Prostate gland (tissue), 2 donors: ENCODE results near the gene MRPS24.

ENCODE experiments used
- POLR2A ChIP-seq: fragments of 450-650 bp; IDR thresholded peaks from one replicate; pipeline ENCODE4 v1.6.1; 2016; ENCODE audit warnings: antibody characterized with exemption, mild to moderate bottlenecking
- POLR2AphosphoS5 ChIP-seq: sonication (generic); formaldehyde crosslinking; IDR thresholded peaks from one replicate; pipeline ENCODE4 v1.6.1; 2017; ENCODE audit warnings: antibody characterized with exemption
- TF ChIP-seq, protein P1 (sequence below), 4 experiments: fragments of 200-600 bp in 2 of 4; fragments of 450-650 bp in 2 of 4; sonication (generic) in 2 of 4; IDR thresholded peaks; 1 replicate in 3 of 4; 2 replicates in 1 of 4; pipeline ENCODE4 v1.5.1; 2016 to 2019; ENCODE audit warnings: antibody characterized with exemption in 4 of 4, mild to moderate bottlenecking in 2 of 4, moderate library complexity in 2 of 4

DNA sequence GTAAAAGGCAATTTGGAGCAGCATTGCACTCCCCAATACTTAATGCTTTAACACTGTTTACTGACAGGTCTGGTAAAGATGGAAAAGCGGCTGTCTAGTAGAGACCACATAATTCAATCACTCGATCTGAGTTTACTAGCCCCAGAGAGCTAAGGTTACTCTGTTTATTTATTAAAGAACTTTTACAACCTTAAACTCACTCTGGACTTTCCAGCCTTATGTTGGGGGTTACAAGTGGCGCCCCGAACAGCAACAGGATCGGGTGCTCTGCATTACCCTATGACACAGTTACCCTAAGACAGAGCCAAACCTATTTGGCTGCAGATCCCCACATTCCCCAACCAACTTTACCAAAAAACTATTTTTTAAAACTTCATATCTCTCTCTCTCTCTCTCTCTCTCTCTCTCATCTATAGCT, 43.9 kb downstream of the MRPS24 start:
- TF ChIP-seq, protein P1, sequence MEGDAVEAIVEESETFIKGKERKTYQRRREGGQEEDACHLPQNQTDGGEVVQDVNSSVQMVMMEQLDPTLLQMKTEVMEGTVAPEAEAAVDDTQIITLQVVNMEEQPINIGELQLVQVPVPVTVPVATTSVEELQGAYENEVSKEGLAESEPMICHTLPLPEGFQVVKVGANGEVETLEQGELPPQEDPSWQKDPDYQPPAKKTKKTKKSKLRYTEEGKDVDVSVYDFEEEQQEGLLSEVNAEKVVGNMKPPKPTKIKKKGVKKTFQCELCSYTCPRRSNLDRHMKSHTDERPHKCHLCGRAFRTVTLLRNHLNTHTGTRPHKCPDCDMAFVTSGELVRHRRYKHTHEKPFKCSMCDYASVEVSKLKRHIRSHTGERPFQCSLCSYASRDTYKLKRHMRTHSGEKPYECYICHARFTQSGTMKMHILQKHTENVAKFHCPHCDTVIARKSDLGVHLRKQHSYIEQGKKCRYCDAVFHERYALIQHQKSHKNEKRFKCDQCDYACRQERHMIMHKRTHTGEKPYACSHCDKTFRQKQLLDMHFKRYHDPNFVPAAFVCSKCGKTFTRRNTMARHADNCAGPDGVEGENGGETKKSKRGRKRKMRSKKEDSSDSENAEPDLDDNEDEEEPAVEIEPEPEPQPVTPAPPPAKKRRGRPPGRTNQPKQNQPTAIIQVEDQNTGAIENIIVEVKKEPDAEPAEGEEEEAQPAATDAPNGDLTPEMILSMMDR (IDR thresholded peaks at IDR 0.05) = no peak
- TF ChIP-seq POLR2A (no peak), POLR2AphosphoS5 (no peak)
